ENCODE results near the gene BTRC. TPM values are rescaled to one million over a fixed set of nuclear protein-coding genes. Genes with fewer than 3 reads are reported as not detected.

Gene BTRC
- total RNA-seq, 1 experiment from 2014 or later = 29.1 TPM

DNA sequence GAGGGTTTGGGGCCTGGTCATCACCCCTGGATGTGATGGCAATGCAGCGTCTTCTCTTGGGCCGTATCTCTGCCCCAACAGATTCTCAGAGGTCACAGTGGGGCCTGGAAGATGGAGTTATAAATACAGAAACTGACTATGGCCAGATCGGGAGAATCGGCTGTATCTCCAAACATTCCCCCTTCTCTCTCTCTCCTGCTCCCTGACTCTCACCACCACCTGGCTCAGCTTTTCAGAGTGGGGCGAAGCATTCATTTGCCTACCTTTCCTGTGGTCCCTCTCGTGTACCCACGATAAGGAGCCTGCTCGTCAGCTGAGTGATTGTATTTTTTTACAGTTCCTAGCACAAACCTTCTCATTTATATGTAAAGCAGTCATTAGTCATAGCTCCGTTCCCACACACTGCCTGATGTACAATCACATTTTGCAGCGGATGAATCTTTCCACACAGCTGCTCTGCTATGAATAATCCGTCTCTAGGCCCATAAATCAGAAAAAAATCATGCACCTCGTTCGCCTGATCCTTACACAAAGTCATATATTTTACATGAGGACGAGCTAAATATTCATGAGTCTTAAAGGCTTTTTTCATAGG lies 23.2 kb upstream of the BTRC start:
- CTCF ChIA-PET = interaction anchor here (1.0 to 1.1 kb wide), 2 partner anchors 9 to 113 kb away, joined by 3 read pairs; no protein-coding TSS in a partner anchor
- Histone ChIP-seq H3K36me3 (ENCODE audit: control insufficient read depth in 1 of 2, insufficient read depth in 2 of 2, low read length in 2 of 2) (no peaks in the 10 kb centered on the region), H4K20me1 (ENCODE audit: insufficient read depth) (no peaks in the 10 kb centered on the region), H3K9ac (ENCODE audit: low read length) (no peak overlapping the region), H3K79me2 (ENCODE audit: insufficient read depth, low read length) (no peaks in the 10 kb centered on the region), H3K9me3 (ENCODE audit: control insufficient read depth in 1 of 2, insufficient read depth in 1 of 2, low read depth in 1 of 2, low read length in 2 of 2) (no peaks in the 10 kb centered on the region; a peak in 1 of 4 replicates), H2AFZ (ENCODE audit: low read depth, low read length, poor library complexity, severe bottlenecking) (no peak overlapping the region), H3K4me3 (replicated peaks in 1 of 2; ENCODE audit: low read depth in 1 of 2, low read length in 2 of 2) (no peak overlapping the region), H3K4me1 (ENCODE audit: control insufficient read depth in 1 of 2, insufficient read depth in 2 of 2, low read length in 2 of 2) (no peaks in the 10 kb centered on the region), H3K27me3 (ENCODE audit: insufficient read depth, low read length) (no peaks in the 10 kb centered on the region; the same call in 1 of the 2 replicates), H3K4me2 (ENCODE audit: low read length) (no peak overlapping the region), H3K27ac (ENCODE audit: low read depth, low read length) (no peak overlapping the region), H3K9me2 (ENCODE audit: insufficient read depth) (no peaks in the 10 kb centered on the region)
- POLR2A ChIA-PET = interaction anchor here (1.6 kb wide), 1 partner anchor 15 kb away, joined by 3 read pairs; no protein-coding TSS in a partner anchor
- RAD21 ChIA-PET (ENCODE audit: low non-redundant PET in 1 of 2, low total read pairs in 2 of 2, uncharacterized antibody in 2 of 2, unreplicated experiment in 2 of 2) = no interaction called here
- TF ChIP-seq RAD21 (IDR thresholded peaks at IDR 0.05; ENCODE audit: low read depth) = no peak
- TF ChIP-seq, protein P1, sequence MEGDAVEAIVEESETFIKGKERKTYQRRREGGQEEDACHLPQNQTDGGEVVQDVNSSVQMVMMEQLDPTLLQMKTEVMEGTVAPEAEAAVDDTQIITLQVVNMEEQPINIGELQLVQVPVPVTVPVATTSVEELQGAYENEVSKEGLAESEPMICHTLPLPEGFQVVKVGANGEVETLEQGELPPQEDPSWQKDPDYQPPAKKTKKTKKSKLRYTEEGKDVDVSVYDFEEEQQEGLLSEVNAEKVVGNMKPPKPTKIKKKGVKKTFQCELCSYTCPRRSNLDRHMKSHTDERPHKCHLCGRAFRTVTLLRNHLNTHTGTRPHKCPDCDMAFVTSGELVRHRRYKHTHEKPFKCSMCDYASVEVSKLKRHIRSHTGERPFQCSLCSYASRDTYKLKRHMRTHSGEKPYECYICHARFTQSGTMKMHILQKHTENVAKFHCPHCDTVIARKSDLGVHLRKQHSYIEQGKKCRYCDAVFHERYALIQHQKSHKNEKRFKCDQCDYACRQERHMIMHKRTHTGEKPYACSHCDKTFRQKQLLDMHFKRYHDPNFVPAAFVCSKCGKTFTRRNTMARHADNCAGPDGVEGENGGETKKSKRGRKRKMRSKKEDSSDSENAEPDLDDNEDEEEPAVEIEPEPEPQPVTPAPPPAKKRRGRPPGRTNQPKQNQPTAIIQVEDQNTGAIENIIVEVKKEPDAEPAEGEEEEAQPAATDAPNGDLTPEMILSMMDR (IDR thresholded peaks at IDR 0.05 in 2 of 3, conservative IDR thresholded peaks at IDR 0.05 in 1 of 3; ENCODE audit: borderline replicate concordance in 1 of 3, insufficient read depth in 1 of 3, low read depth in 2 of 3, low read length in 2 of 3) = no peak
- TF ChIP-seq POLR2A (IDR thresholded peaks at IDR 0.05; ENCODE audit: borderline replicate concordance, extremely low read depth, insufficient read depth, insufficient read length) = no peak
- no peak for TF ChIP-seq SRF (IDR thresholded peaks at IDR 0.05; ENCODE audit: low read depth)
- no peak for TF ChIP-seq YY1 (IDR thresholded peaks at IDR 0.05; ENCODE audit: extremely low read depth, insufficient replicate concordance, low read depth, low read length)
- TF ChIP-seq SP1 (IDR thresholded peaks at IDR 0.05; ENCODE audit: low read depth) = no peak
- TF ChIP-seq, protein P2, sequence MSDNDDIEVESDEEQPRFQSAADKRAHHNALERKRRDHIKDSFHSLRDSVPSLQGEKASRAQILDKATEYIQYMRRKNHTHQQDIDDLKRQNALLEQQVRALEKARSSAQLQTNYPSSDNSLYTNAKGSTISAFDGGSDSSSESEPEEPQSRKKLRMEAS (IDR thresholded peaks at IDR 0.05) = no peak
- TF ChIP-seq ZFX (IDR thresholded peaks at IDR 0.05) = no peak
- no peak for TF ChIP-seq FOSL1 (IDR thresholded peaks at IDR 0.05; ENCODE audit: low read depth)
- TF ChIP-seq ZBTB33 (IDR thresholded peaks at IDR 0.05; ENCODE audit: extremely low read depth, insufficient replicate concordance, low read length) = no peak
- TF ChIP-seq SIN3A (IDR thresholded peaks at IDR 0.05; ENCODE audit: low read depth) = no peak
- TF ChIP-seq ZNF274 (IDR thresholded peaks at IDR 0.05; ENCODE audit: low read depth, low read length) = no peak
- BruUV-seq (replicated peaks) = no TSS peak
- intact Hi-C loops (cut with micrococcal nuclease) = no loop called here
- no peak for ATAC-seq
- no peak for DNase-seq (ENCODE audit: low read depth, low spot score)

All from HCT116 (cell line).